HG02938 (cell line): Measurements from ENCODE around the gene FGF14.

ENCODE experiments used
- ATAC-seq: cut with Tn5 transposase; IDR thresholded peaks from one replicate; pipeline ENCODE4 v1.9.1; 2021; ENCODE audit warnings: mild to moderate bottlenecking, moderate library complexity; ENCODE audit not compliant: unreplicated experiment

The FGF14 gene

GRCh38 chr13:102401766-102402165 is at the start of gene FGF14:
FGF14 (minus strand) TSS chr13:102402048.
- no peak for ATAC-seq

GRCh38 chr13:102443249-102443648 is 41.4 kb upstream of the FGF14 start:
- ATAC-seq: no peak

- ATAC-seq: peak; percentile 39
Observed at GRCh38 chr13:102441085-102441484, 39.2 kb upstream of the FGF14 start.

DNA sequence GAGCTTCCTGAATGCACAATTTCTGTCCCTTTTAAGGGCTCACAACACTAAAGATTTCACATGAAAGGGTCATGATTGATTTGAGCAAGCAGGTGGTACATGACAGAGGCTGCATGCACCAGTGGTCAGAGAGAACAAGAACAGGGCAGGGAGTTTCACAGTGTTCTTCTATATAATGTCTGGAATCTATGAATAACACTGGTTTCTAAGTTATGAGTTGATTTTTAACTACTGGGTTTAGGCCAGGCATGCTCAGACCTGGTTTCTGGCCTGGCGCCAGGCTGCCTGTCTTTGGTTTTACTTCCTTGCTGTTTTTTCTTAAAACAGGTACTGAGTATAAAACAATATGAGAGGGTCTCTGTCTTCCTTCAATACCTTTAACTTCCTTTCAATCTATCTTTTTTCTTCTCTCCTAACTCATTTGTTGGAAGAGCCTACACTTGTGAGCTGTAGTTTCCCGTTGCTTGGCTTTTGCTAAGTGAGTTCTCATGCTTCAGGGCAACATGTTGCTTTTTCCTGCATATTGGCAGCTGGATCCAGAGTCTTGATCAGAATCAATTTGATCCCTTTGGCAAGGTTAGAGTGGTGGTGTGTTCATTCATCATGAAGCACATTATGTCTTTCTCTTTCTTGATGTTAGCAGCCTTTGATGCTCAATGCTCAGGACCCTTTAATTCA is 38.5 kb upstream of the FGF14 start:
- ATAC-seq: peak; percentile 54

DNA sequence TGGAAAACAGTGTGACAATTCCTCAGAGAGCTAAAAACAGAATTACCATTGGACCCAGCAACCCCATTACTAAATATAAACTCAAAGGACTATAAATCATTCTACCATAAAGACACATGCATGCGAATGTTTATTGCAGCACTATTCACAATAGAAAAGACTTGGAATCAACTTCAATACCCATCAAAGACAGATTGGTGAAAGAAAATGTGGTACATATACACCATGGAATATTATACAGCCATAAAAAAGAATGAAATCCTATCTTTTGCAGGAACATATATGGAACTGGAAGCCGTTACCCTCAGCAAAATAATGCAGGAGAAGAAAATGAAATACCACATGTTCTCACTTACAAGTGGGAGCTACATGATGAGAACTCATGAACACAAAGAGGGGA is 20.8 kb upstream of the FGF14 start:
- ATAC-seq: no peak

DNA sequence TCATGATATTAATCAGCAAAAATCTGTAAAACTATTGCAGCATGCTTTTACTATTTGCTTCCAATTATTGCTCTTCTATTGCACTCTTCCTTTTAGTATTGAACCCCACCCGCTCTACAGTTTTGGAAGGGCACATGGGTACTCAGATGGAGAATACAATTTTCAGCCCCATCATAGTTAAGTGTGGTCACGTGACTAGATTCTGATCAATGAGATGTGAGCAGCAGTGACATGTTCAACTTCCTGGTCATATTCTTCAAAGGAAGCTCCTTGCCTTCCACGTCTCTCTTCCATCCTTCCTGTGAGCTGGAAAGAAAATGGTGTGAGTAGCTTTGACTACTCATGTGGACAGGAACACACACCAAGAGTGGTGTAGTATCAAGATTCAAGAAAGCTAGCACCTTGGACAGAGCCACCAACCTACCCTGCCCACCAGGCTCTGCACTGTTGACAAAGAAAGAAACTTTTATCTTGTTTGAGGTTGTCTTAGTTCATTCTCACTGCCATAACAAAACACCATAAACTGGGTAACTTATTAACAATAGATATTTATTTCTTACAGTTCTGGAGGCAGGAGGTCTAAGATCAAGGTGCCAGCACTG is 3.8 kb upstream of the FGF14 start:
- no peak for ATAC-seq

DNA sequence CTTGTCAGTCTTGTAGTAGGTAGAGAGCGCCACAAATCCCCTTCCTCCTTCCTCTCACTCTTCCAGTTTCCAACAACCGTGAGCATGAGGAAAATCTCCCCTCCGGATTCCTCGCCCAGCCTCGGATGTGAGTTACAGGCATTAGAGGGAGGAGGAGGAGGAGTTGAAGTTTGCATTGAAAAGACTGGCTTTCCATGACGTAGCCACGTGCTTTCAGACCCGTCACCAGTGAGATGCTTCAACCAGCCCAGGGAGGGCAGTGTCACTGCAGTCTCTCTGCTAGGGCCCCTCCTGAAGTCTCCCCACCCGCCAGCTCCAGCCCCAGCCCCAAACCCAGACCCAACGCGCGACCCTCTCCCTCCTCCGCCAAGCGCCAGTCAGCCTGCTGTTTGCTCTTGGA is 442 bp upstream of the FGF14 start:
- peak; percentile 72 for ATAC-seq

GRCh38 chr13:102401265-102401664 is 583 bp downstream of the FGF14 start:
- ATAC-seq: no peak

DNA sequence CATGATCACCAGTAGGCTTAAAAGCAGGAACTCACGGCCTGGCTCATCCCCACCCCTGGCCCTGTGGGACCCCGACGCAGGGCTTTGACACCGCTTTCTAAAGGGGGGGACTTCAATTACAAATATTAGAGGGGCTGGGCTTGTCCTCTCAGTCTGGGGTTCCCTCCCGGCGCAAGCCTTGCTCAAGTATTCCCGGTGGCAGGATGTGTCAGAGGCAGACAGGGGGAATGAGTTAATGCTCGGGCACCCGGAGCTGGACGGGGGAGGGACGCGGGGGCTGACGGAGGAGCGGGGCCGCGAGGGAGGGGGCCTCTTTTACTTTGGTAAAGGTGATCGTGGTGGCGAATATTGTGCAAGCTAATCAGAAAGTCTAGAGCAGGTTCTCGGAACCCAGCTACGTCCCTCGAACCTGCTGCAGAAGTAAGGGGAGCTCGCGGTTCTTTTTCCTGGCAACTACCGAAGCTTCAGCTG is 1.1 kb downstream of the FGF14 start:
- ATAC-seq: no peak

DNA sequence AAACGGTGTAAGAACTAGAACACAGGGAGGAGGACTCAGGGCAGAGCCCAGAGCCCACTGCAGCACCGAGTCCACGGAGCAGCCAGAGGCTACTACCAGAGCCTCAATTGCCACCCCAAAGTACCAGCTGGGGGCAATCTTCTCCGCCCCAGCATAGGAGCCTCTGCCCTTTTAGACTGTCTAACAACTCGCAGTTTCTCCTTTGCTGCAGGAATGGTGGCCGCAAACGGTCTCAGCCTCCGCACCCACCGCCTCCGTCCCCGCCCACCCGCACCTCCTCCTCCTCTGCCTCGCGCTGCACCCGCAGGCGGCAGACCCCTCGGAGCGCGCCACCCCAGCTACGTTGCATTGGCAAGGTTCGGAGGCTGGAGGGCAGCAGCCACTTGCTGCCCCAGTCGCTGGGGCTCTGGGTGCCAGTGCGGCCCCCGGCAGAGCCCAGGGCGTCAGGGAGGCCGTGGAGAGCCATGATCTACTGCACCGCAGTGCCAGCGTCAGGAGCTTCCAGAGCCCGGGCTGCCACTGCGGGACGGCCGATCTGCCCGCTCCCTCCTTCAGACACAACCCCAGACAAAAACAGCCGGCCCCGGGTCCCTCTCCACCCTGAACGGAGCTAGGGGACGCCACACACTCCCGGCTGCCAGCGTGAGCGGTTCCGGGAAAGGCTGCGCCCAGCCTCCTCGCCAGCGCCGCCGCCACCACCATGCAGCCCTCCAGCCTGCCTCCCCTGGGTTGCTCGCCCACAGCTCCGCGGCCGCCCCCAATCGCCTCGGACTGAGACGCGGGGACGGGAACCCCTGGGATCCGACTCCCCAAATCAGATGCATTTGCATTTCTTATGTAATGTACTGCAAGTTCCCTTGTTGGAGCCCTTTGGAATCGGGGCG is 1.8 kb downstream of the FGF14 start:
- peak; percentile 23 for ATAC-seq

DNA sequence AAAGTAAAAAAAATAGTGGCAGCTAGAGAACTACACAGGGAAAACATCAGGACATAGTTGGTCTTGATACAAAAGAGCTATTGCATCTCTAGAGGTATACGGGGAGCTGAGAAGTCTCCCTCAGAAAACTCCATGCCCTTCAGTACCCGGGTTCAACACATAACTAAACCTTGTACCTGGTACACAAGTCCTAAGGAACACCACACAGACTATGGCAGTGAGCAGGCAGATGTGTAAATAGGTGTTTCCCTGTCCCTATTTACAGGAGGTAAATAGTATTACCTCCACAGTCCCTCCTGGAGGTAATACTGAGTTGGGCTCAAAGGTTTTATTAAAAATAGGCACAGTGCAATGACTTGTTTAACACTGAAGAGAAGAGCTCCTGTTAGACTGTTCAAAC is 5.9 kb downstream of the FGF14 start:
- no peak for ATAC-seq

- ATAC-seq: no peak
Observed at GRCh38 chr13:102395174-102395573, 6.7 kb downstream of the FGF14 start.

GRCh38 chr13:102394158-102395053 is 7.4 kb downstream of the FGF14 start:
- ATAC-seq: peak; percentile 94

DNA sequence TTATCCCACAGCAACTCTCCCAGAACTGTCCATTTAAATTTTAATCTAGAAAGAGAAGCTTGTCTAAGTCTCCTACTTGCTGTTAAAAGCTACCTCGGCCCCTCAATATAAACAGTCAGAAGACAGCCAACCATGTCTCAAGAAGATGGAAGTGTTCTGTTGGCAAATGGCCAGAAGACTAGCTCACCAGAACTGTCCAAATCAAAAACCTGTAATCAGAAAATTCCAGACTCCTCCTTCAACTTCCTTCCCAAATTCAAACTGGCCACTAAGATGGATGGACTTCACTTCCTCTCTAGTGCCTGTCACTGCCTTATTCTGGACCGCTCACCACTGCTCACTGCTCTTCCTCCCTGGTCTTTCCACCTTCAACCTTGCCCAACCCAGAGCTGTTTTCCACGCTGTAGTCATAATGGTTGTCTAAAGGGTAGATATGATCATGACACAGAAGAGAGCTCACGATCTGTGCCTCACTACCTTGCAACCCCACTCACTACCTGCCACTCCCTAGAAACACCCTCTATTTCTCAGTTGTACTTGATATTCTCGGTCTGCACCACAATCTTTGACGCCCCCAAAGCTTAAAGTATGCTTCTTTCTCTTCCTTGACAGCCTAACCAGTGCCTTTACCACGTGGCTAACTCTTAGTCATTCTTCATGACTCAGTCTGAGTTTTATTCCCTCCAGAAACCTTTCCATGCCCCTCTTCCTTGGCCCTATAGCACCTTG is 9.2 kb downstream of the FGF14 start:
- ATAC-seq: no peak

- ATAC-seq: no peak
Observed at GRCh38 chr13:102386461-102386860, 15.4 kb downstream of the FGF14 start.

- ATAC-seq: no peak
Observed at GRCh38 chr13:102380012-102380411, 21.8 kb downstream of the FGF14 start.

GRCh38 chr13:102376318-102376717 is 25.5 kb downstream of the FGF14 start:
- no peak for ATAC-seq

GRCh38 chr13:102374726-102375125 is 27.1 kb downstream of the FGF14 start:
- no peak for ATAC-seq

- ATAC-seq: no peak
Observed at GRCh38 chr13:102374233-102374632, 27.6 kb downstream of the FGF14 start.

GRCh38 chr13:102373221-102373620 is 28.6 kb downstream of the FGF14 start:
- ATAC-seq: no peak
